ENCODE results near the gene GPC5. TPM values are rescaled to one million over a fixed set of nuclear protein-coding genes. Genes with fewer than 3 reads are reported as not detected.

GPC5 gene
- total and polyA plus RNA-seq, 4 donors = 0.51 to 22.4 (median 2.0) TPM

DNA sequence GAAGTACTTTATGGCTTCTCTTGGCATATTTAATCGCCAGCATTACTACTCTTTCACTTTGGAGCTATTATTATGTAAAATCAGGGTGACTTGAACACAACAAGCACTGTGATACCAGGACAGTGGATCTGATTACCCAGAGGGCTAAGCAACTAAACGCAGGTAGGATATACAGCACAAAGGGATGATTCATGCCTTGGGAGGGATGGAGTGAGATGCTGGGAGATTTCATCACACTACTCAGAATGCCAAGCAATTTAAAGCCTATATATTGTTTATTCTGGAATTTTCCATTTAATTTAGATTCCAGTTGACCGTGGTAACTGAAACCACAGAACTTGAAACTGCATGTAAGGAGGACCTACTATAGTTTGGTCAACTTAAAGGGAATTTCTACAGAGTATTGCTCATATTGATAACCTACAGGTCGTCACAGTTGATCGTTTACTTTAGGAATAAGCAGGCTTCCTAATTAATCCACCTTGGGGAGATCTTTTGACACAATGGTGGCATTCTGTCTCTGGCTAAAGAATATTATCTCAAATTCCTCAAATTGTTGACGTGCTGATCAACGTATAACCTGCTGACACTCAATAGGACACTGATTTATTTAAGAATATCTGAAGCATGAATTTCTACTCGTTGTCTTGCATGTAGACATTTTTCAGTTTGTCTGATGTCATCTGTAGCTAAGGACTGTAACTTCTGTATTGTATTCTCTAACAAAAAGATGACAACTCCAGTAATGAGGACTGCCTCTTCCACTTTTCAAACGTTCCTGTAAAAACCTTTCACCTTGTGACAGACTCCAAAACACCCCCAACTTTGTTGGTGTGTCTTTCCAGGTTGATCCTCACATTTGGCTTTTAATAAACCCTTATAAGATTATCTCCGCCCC, 254.2 kb downstream of the GPC5 start:
- no peak overlapping the region for H3K9ac ChIP-seq (ENCODE audit: low read depth in 1 of 2, low read length in 2 of 2)
- no peaks in the 10 kb centered on the region for H3K9me3 ChIP-seq (ENCODE audit: control insufficient read depth in 4 of 4, low read length in 3 of 4)
- H3K4me3 ChIP-seq (ENCODE audit: low read depth in 1 of 3, low read length in 3 of 3) = no peak overlapping the region
- no peaks in the 10 kb centered on the region for H3K36me3 ChIP-seq (ENCODE audit: control insufficient read depth in 4 of 4, insufficient read depth in 3 of 4, low read depth in 1 of 4, low read length in 3 of 4)
- 82% methylated on average over 10 of the region's 10 CpGs for WGBS
- TF ChIP-seq SP1 (IDR thresholded peaks at IDR 0.05) (no peak), HNF4G (IDR thresholded peaks at IDR 0.05) (no peak), GABPA (IDR thresholded peaks at IDR 0.05 in 1 of 2, conservative IDR thresholded peaks at IDR 0.05 in 1 of 2) (no peak), JUND (IDR thresholded peaks at IDR 0.05) (no peak), RAD21 (IDR thresholded peaks at IDR 0.05) (no peak), HNF4A (conservative IDR thresholded peaks at IDR 0.05) (no peak)
- TF ChIP-seq, protein P1, sequence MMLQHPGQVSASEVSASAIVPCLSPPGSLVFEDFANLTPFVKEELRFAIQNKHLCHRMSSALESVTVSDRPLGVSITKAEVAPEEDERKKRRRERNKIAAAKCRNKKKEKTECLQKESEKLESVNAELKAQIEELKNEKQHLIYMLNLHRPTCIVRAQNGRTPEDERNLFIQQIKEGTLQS (IDR thresholded peaks at IDR 0.05) = no peak
- H3K4me1 ChIP-seq (ENCODE audit: control insufficient read depth in 4 of 4, insufficient read depth in 4 of 4, low read length in 3 of 4) = no peaks in the 10 kb centered on the region
- H3K27ac ChIP-seq (ENCODE audit: low read depth in 1 of 2, low read length in 2 of 2) = no peak overlapping the region
- no peak for DNase-seq (ENCODE audit: low spot score)
- no peaks in the 10 kb centered on the region for H3K27me3 ChIP-seq (ENCODE audit: control insufficient read depth in 4 of 4, insufficient read depth in 4 of 4, low read length in 3 of 4)

DNA sequence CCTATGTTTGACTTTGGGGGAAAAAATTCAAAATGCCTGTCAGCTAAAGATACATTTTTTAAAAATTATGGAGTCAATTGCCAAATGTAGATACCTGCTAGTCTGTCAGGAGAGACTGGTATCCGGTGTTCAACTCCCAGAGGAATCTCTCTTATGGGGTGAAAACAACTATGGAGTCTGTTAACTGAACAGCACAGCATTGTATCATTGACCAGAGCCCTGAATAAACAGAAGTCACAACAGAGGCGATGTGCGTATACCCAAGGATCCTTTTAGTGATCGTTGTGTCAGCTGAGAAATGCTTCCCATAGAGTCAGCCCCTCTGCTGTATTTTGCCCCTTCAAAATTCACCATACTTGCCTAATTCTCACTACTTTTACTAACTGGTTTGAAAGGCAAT, 257.3 kb downstream of the GPC5 start:
- DNase-seq (ENCODE audit: low spot score) = no peak
- H3K27ac ChIP-seq (ENCODE audit: low read depth in 1 of 2, low read length in 2 of 2) = no peak overlapping the region
- no peak overlapping the region for H3K4me3 ChIP-seq (ENCODE audit: low read depth in 1 of 3, low read length in 3 of 3)
- WGBS = 96% methylated on average over 4 of the region's 4 CpGs
- H3K36me3 ChIP-seq (ENCODE audit: control insufficient read depth in 4 of 4, insufficient read depth in 3 of 4, low read depth in 1 of 4, low read length in 3 of 4) = no peaks in the 10 kb centered on the region
- no peaks in the 10 kb centered on the region for H3K4me1 ChIP-seq (ENCODE audit: control insufficient read depth in 4 of 4, insufficient read depth in 4 of 4, low read length in 3 of 4)
- no peaks in the 10 kb centered on the region for H3K27me3 ChIP-seq (ENCODE audit: control insufficient read depth in 4 of 4, insufficient read depth in 4 of 4, low read length in 3 of 4)
- H3K9me3 ChIP-seq (ENCODE audit: control insufficient read depth in 4 of 4, low read length in 3 of 4) = no peaks in the 10 kb centered on the region
- no peak overlapping the region for H3K9ac ChIP-seq (ENCODE audit: low read depth in 1 of 2, low read length in 2 of 2)
- TF ChIP-seq HNF4A (conservative IDR thresholded peaks at IDR 0.05) (no peak), TAF1 (conservative IDR thresholded peaks at IDR 0.05) (no peak), EGR1 (IDR thresholded peaks at IDR 0.05; ENCODE audit: low read depth in 2 of 2) (no peak), HNF4G (IDR thresholded peaks at IDR 0.05) (no peak), FOXA2 (IDR thresholded peaks at IDR 0.05) (no peak), RXRA (IDR thresholded peaks at IDR 0.05) (no peak), SP1 (IDR thresholded peaks at IDR 0.05) (no peak), RAD21 (IDR thresholded peaks at IDR 0.05) (no peak), YY1 (IDR thresholded peaks at IDR 0.05) (no peak), JUND (IDR thresholded peaks at IDR 0.05) (no peak), NR2F2 (IDR thresholded peaks at IDR 0.05) (no peak), FOXA1 (IDR thresholded peaks at IDR 0.05) (no peak), GABPA (IDR thresholded peaks at IDR 0.05 in 1 of 2, conservative IDR thresholded peaks at IDR 0.05 in 1 of 2) (no peak)
- TF ChIP-seq, protein P2, sequence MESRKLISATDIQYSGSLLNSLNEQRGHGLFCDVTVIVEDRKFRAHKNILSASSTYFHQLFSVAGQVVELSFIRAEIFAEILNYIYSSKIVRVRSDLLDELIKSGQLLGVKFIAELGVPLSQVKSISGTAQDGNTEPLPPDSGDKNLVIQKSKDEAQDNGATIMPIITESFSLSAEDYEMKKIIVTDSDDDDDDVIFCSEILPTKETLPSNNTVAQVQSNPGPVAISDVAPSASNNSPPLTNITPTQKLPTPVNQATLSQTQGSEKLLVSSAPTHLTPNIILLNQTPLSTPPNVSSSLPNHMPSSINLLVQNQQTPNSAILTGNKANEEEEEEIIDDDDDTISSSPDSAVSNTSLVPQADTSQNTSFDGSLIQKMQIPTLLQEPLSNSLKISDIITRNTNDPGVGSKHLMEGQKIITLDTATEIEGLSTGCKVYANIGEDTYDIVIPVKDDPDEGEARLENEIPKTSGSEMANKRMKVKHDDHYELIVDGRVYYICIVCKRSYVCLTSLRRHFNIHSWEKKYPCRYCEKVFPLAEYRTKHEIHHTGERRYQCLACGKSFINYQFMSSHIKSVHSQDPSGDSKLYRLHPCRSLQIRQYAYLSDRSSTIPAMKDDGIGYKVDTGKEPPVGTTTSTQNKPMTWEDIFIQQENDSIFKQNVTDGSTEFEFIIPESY (IDR thresholded peaks at IDR 0.05) = no peak
- TF ChIP-seq, protein P3, sequence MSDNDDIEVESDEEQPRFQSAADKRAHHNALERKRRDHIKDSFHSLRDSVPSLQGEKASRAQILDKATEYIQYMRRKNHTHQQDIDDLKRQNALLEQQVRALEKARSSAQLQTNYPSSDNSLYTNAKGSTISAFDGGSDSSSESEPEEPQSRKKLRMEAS (IDR thresholded peaks at IDR 0.05) = no peak
- TF ChIP-seq, protein P4, sequence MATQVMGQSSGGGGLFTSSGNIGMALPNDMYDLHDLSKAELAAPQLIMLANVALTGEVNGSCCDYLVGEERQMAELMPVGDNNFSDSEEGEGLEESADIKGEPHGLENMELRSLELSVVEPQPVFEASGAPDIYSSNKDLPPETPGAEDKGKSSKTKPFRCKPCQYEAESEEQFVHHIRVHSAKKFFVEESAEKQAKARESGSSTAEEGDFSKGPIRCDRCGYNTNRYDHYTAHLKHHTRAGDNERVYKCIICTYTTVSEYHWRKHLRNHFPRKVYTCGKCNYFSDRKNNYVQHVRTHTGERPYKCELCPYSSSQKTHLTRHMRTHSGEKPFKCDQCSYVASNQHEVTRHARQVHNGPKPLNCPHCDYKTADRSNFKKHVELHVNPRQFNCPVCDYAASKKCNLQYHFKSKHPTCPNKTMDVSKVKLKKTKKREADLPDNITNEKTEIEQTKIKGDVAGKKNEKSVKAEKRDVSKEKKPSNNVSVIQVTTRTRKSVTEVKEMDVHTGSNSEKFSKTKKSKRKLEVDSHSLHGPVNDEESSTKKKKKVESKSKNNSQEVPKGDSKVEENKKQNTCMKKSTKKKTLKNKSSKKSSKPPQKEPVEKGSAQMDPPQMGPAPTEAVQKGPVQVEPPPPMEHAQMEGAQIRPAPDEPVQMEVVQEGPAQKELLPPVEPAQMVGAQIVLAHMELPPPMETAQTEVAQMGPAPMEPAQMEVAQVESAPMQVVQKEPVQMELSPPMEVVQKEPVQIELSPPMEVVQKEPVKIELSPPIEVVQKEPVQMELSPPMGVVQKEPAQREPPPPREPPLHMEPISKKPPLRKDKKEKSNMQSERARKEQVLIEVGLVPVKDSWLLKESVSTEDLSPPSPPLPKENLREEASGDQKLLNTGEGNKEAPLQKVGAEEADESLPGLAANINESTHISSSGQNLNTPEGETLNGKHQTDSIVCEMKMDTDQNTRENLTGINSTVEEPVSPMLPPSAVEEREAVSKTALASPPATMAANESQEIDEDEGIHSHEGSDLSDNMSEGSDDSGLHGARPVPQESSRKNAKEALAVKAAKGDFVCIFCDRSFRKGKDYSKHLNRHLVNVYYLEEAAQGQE (IDR thresholded peaks at IDR 0.05) = no peak
- TF ChIP-seq, protein P5, sequence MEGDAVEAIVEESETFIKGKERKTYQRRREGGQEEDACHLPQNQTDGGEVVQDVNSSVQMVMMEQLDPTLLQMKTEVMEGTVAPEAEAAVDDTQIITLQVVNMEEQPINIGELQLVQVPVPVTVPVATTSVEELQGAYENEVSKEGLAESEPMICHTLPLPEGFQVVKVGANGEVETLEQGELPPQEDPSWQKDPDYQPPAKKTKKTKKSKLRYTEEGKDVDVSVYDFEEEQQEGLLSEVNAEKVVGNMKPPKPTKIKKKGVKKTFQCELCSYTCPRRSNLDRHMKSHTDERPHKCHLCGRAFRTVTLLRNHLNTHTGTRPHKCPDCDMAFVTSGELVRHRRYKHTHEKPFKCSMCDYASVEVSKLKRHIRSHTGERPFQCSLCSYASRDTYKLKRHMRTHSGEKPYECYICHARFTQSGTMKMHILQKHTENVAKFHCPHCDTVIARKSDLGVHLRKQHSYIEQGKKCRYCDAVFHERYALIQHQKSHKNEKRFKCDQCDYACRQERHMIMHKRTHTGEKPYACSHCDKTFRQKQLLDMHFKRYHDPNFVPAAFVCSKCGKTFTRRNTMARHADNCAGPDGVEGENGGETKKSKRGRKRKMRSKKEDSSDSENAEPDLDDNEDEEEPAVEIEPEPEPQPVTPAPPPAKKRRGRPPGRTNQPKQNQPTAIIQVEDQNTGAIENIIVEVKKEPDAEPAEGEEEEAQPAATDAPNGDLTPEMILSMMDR (IDR thresholded peaks at IDR 0.05; ENCODE audit: low read depth, low read length, missing input control) = no peak
- TF ChIP-seq, protein P1 (IDR thresholded peaks at IDR 0.05) = no peak
